Mesenteric fat pad (tissue), 1 donor: ENCODE results near the gene TTC39C. TPM values are rescaled to one million over a fixed set of nuclear protein-coding genes. Genes with fewer than 3 reads are reported as not detected.

Source experiments
- DNase-seq: peaks from one replicate; pipeline ENCODE4 v3.0.0-alpha.2; 2020; ENCODE audit warnings: low spot score
- total RNA-seq: library from RNA; stranded (reverse); fragmentation: NEBNext Ultra II Directional; extraction: Animal tissue kit (Norgen Biotek cat#: 25700); gene quantifications from one replicate; pipeline ENCODE4 v1.2.1, GENCODE V29; 2021
- donor health status: DM: yes; HTN: yes; CAD: no.

TTC39C gene
- total RNA-seq, 1 donor from 2014 or later: 46.7 TPM

DNA sequence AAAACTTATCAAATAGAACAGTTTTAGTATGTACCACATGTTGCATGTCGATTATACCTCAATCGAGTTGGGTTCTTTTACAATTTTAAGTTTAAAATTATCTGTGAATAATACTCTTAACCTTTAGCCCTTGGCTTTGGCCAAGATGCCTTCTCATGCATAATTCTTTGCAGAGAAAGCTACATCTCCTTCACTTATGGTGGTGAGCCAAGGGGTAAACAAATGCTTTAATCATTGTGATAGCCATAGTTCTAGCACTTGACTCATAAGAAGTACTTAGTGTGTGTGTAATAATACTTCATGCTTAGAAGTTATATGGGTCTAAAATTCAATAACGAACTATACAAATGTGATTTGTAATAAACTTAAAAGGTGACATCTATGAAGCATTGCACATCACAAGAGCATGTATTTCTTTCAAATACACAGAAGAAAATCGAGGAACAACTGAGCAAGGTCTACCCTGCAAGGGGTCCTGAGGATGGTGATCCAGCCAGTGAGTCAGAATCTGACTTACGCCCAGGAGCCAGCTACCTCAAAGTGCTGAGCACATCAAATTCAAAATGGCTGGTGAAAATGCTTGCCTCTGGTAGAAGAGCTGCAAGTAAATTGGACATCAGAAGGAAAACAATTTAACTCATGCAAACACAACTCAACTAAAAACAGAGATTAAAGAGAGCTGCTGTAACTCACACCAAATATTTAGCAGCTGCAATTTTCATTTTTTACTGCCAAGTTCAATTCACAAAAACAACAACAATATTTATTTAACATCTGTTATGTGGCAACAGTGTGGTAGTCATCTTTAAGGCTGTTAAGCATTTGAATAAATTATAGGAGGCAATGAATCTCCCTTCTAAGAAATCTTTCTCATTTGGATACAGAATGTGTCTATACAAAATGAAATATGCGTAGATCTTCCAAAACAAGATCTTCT is 23.8 kb upstream of the TTC39C start:
- DNase-seq: no peak

DNA sequence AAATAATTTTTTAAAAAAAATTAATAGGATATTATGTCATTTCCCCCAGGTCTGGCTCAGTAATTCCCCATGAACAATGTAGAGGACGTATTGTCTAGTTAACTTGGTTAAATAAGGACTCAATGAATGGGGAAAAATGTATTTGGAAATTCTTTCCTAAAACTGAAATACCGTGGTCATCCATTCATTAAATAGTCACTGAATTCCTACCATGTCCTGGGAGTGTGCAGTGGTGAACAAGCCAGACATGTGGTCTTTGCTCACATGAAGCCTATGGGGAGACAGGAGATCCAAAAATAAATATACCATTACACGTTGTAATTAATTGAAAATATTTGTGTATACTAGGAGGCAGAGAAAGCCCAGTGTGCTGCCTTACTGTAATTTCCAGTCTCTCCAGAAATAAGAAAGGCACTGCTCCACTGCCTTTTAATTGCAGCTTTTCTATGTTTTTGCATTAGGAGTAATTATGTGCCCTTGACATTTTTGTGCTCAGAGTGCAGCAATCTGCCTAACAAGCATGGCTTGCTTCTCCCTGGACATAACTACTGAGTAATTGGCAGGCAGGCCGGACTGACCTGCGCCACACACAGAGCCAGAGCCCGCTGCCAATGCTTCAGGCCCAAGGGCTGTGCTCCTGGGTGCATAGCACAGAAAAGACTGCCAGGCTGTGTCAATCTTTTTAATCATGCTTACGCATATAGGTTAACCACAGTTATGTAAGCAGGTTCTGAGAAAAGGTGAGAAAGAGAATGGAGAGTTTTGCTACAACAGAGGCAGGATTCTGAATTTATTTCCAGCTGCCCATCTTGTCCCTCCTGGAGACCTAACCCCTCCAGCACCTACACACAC is 22.2 kb upstream of the TTC39C start:
- DNase-seq: no peak

- DNase-seq: no peak
Measured at GRCh38 chr18:23992941-23993280, 21.6 kb upstream of the TTC39C start.

GRCh38 chr18:23994361-23994902 is 20.1 kb upstream of the TTC39C start:
- no peak for DNase-seq

GRCh38 chr18:23995180-23995579 is 19.4 kb upstream of the TTC39C start:
- no peak for DNase-seq

DNA sequence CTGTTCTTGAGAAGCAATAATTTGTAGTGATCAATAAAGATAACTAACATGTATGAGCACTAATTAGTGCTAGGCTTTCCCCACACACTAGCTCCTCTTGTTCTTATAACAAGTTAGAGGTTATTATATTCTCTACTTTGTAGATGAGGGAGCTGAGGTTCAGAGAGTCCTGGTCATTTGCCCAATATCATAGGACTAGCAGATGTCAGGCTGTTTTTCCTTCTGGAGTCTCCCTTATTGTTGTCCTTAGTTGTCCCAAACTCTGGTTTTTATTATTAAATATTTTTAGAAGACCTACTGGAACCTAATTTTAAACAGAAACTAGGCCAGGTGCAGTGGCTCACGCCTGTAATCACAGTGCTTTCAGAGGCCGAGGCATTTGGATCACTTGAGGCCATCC is 16.5 kb upstream of the TTC39C start:
- no peak for DNase-seq

DNA sequence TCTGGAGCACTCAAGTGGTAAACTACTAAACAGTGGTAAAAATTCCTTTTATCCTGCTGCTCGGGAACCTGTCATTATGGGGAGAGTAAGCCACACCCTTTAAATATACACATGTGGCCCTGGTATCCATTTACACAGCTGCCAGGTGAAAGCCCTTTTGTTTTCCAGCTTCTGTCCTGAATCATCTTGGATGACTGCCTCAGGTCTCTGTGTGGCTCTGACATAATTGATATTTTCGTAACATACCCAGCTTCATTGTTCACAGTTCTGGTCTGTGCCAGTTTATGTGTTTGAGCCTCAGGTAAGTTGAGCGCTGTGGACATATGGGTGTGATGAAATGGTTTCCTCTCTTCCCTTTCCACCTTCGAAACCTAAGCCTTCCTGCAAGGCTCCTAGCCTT is 15.7 kb upstream of the TTC39C start:
- no peak for DNase-seq

DNA sequence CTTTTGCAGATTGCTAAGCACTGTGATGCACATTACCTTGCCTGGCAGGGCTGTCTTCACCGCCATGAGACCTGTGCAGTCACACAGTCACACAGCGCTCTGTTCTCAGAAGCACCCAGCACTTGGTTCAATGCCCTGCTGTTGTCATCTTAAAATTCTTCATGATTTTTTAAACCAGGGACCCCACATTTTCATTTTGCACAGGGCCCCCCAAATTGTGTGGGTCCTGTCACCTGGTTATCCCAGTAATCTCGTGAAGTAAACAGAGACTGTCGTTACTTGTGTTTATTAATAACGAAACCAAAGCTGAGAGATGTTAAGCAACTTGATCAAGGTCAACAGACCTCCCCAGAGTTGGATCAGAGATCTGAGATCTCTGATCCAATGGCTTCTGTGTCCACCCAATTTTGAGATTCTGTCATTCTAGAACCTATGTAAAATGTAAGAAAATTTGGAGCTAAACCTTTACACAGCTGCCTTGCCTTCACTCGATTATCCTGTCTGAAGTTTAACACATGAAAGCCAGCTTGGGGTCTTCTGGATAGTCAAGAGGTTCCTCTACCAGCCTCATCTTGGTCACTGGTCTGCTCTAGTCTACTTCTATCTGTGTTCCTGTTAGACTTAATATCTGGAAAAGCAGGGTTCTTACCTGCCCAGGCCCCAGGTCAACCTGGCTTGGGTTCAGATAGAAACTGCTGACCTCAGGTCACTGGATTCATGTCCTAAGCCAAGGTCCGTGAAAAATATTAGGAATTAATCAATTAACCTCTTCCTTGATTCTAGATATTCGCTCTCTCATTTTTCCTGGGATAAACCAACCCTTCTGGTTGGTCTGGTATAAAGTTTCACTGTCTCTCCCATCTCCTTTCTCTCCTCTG is 13.7 kb upstream of the TTC39C start:
- DNase-seq: no peak

DNA sequence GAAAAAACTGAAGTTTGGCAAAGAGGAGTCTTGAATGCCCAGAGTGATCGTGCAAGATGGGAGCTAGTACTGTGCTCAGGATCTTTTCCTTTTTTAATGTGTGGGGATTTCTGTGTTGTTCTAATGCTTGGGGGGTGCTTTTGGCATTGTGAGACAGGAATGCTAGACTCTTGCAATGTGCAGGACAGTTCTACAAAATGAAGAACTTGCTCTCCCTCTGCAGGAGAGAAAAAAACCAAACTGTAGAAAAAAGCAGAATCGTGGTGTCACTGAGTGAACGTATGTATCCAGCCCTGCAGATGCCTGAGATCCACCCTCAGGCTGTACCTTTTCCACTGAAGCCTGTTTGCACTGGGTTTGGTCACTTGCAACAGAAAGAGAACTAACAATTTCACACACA is 12.1 kb upstream of the TTC39C start:
- DNase-seq: no peak

DNA sequence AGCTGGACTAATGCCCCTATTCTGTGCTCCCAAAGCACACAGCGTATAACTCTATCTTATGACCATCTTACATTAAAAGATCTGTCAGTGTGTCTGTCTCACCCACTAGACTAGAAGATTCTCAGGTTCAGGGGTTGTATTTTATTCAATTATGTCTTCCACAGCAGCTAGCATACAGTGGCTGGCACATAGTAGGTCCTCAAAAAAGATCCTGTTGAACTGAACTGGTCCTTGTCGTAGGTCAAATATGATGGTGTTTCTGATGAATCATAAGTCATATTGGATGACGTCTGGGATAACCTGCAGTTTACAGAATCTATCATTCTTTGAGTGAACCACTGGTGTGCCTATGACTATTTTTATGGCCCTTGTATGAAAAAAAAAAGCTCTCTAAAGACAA is 11.3 kb upstream of the TTC39C start:
- DNase-seq: no peak

GRCh38 chr18:24003903-24004640 is 10.5 kb upstream of the TTC39C start:
- DNase-seq: no peak

- no peak for DNase-seq
Measured at GRCh38 chr18:24006712-24007313, 7.7 kb upstream of the TTC39C start.

GRCh38 chr18:24009246-24009645 is 5.3 kb upstream of the TTC39C start:
- no peak for DNase-seq

GRCh38 chr18:24009651-24010333 is 4.8 kb upstream of the TTC39C start:
- DNase-seq: no peak

DNA sequence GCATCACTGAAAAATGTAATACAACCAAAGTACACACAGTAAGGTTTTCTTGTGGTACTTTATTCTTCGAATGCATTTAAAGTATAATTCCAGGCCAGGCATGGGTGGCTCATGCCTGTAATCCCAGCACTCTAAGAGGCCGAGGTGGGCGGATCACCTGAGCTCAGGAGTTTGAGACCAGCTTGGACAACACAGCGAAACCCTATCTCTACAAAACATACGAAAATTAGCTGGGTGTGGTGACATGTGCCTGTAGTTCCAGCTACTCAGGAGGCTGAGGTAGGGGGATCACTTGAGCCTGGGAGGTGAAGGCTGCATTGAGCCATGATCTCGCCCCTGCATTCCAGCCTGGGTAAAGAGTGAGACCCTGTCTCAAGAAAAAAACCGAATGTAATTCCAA is 3.9 kb upstream of the TTC39C start:
- DNase-seq: no peak

DNA sequence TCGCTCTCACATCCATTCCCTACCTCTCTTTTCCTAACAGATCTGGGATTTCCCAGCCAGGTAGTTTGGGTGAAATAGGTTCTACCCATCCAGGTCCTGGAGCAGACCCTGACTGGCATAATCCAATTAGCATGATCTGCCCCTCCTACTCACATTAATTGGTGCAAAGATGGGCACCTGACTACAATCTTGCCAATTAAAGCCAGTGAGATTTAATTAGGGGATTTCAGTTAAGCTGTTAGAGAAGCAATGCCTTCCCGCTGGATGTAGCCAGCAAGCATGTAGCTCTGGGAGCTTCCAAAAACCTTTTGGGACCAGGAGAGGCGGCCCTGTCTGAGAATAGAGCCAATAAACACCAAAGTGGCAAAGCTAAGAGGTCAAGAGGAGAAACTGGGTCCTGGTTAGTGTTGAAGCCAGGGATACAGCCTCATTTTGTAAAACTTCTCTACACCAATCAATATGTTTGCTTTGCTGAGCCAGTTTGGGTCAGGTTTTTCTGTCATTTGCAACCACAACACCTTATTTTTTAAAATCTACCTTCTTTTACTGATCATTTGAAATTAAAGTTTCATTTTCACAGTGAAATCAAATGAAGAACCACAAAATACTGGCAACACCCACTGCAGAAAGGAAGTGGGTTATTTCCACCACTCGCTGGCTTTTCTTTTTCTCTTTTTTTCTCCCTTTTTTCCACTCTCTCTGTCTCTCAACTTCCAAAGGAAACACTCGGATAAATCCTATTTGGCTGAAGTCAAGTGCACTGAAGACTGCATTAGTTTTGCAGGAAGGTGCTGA is 3.2 kb upstream of the TTC39C start:
- no peak for DNase-seq

GRCh38 chr18:24013051-24013450 is 1.5 kb upstream of the TTC39C start:
- DNase-seq: no peak

DNA sequence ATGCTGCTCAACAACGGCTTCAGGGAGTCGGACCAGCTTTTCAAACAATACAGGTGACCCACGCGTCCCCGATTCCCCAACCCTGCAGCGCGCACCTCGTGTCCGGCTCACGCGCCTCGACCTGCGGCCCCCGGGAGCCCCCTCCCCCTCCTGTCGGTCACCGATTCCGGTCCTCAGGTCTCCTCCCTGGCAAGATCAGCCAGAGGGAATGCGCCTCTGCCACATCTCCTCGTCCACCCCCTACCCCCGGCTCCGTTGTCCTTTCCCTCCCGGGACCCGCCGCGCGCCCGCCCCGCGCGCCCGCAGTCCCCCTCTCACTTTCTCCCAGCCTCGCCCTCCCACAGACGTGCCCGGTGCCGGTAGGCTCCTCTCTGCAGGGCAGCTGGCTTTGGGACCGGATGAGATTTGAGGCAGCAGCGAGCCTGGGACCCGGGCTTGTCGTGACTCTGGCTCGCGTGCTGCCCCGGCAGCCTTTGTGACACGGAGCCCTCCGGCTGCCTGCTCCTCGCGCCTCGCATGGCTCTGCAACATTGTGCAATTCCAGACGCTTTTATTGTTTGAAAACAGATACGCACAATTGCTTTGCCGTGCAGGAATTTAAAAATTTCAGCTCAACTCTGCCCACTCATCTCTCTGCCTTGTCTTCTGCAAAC is 558 bp downstream of the TTC39C start:
- DNase-seq: no peak
